CD4-positive, alpha-beta T cell treated with Interleukin-6 at 100 ng/mL for 8 hours (primary cell): Measurements from ENCODE around the gene TPRG1.

Experiments
- DNase-seq: peaks from one replicate; pipeline ENCODE4 v3.0.0-alpha.2; 2020; ENCODE audit warnings: mixed read lengths, low spot score

Gene TPRG1

DNA sequence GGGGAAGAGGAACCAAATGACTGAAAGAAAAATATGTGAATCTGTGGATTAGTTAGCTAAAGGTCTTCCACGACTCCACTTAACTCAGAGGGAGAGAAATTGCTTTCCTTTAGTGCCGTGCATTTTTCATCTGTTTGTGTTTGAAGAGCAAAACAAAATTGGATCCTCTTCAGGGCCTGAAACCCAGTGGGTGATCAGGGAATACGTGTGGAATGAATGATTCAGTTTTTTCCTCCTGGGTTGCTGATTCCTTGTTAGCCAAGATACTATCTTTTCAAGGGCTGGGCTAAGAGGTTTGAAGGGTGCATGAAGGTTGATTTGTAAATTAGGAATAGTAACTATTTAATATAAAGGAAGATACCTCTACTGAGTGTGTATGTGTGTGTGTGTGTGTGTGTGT is 61.0 kb downstream of the TPRG1 start:
- no peak for DNase-seq

GRCh38 chr3:189233225-189233858 is 61.6 kb downstream of the TPRG1 start:
- no peak for DNase-seq

GRCh38 chr3:189235214-189235613 is 63.4 kb downstream of the TPRG1 start:
- DNase-seq: no peak

DNA sequence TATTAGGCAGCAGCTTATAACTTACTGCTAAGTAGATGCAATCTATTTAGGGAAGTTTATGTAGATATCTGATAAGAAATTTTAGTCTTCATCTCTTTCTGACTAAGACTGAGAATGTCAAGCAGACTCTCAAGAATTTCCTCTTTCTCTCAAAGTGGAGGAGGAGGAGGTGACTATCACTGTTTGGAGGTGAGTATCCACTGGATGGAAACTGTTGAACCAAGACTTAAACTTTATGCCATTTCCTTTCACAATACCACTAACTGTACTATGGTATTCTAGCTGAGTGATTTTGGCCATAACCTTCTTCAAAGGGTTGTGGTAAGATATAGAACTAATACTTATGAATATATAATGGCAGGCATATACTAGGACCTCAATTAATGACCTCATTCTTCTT is 64.6 kb downstream of the TPRG1 start:
- DNase-seq: no peak

- no peak for DNase-seq
Observed at GRCh38 chr3:189237526-189237925, 65.8 kb downstream of the TPRG1 start.

GRCh38 chr3:189238071-189238470 is 66.3 kb downstream of the TPRG1 start:
- DNase-seq: no peak

DNA sequence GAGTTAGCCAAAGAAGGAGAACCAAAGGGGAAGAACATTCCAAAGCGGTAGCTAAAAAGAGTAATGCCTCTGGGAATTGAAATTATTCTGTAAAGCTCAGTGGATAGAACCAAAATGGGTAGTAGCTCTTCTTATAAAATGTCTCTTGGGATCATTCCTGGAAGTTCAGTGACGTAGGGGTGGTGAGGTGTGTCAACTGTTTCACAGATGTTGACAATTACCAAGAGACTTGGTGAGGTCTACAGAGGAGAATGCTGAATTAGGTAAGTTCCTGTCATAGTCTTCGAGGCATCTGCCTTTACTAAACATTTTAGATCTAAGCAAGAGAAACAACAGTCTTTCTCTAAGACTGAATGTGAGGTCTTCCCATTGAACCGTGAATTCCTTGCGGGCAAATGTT is 67.8 kb downstream of the TPRG1 start:
- no peak for DNase-seq

DNA sequence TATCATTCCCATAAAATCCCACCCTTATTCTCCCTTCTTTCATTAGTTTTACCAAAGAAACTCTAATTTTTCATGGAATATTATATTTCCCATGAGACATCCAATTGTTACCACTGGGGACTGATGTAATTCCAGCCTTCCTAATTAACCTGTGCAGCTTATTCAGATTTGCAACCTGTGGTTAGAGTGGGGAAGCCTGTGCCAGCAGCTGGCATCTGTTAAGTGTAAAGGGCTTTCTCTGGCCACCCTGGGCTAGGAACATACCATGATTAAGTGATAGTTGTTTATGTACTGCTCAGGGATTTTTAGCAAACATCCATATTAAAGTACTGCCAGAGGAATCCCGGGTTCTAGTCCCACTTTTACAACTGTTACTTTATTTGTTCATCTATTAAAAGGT is 78.2 kb downstream of the TPRG1 start:
- no peak for DNase-seq

DNA sequence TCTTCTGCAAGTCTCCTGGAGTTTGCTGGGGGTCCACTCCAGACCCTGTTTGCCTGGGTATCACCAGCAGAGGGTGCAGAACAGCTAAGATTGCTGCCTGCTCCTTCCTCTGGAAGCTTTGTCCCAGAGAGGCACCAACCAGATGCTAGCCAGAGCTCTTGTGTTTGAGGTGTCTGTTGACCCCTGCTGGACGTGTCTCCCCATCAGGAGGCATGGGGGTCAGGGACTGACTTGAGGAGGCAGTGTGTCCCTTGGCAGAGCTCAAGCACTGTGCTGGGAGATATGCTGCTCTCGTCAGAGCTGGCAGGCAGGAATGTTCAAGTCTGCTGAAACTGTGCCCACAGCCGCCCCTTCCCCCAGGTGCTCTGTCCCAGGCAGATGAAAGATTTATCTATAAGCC is 86.5 kb downstream of the TPRG1 start:
- no peak for DNase-seq

DNA sequence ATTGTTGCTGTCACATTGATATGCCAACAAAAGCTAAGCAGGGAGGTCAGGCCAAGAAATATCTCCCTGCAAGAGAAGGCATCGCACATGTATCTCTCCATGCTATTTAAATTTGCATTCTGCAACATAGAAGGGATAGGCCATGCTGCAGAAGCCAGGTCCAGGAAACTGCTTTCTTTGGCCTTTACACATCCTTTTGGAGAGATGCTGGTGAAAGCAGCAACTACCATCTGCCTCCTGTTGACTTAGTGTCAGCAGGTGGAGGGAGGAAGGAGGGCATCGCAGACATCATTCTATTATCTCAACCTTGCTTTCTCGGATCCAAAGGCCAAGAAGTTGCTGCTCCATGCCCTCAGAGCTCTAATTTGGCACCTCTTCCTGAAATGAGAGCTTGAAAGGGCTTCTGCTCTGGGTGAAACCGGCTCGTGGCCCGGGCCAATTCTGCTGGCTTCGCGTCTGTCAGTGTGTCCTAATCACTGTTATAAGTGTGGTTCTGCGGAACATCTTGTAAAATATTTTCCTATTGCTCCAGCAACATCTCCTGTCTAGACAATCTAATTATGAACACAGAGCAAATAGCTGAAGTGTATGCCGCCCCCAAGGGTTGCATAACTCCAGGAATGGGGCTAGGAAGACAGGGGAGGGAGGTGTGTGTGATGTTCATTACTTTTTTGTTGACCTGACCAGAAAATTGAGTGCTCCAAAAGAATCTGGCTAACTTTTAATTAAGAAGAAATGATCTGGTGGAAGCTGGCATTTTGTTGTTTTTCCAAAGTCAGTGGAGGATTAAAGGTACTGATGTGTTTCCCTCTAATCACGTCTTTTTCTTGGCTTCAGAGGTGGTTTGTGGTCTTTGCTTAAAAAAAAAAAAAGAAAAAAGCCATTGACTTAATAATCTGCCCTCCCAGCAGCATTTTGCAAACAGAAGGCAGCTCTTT is 89.1 kb downstream of the TPRG1 start:
- DNase-seq: no peak

- DNase-seq: no peak
Observed at GRCh38 chr3:189262746-189263145, 91.0 kb downstream of the TPRG1 start.

GRCh38 chr3:189267981-189268613 is 96.3 kb downstream of the TPRG1 start:
- DNase-seq: no peak

DNA sequence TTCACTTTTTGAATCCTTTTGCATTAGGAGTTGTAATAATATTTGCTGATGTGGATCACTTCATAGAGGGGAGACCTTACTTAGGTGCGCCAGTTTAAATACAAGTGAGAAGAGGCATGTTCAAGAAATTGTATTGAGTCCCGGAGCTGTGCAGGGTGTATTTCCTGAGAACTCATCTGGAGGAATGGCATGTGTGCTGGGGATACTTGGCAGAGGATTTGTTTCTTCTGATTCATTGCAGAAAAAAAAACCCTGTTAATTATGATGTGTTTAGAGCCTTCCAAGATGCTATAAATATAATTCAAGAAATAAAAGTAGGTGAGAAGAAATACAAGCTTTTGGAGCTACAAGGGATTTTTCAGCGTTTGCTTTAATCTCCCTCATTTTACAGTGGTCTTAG is 97.6 kb downstream of the TPRG1 start:
- no peak for DNase-seq

GRCh38 chr3:189270248-189270832 is 98.6 kb downstream of the TPRG1 start:
- peak; percentile 24 for DNase-seq

DNA sequence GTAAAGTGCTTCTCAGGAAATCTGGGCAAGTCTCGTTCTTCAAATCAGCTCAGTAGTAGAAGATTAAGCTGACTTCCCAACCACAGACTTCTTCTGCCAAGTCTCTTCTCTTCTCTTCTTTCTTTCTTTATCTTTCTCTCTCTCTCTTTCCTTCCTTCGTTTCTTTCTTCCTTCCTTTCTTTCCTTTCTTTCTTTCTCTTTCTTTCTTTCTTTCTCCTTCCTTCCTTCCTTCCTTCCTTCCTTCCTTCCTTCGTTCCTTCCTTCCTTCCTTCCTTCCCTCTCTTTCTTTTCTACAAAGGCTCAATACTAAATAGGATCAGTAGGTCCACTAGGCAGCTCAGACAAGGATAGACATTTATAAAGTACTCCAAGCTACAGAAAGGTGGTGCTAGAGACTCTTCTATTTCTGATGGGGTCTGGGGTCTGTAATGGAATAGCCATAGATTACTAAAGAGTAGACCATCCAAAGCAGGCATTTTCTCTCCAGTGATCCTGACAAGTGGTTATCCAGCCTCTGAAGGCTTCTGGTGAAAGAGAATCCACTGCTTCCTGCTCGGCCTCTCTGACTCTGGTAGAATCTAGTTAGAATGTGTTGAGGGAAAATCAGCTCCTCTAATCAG is 100.8 kb downstream of the TPRG1 start:
- DNase-seq: peak; percentile 9

DNA sequence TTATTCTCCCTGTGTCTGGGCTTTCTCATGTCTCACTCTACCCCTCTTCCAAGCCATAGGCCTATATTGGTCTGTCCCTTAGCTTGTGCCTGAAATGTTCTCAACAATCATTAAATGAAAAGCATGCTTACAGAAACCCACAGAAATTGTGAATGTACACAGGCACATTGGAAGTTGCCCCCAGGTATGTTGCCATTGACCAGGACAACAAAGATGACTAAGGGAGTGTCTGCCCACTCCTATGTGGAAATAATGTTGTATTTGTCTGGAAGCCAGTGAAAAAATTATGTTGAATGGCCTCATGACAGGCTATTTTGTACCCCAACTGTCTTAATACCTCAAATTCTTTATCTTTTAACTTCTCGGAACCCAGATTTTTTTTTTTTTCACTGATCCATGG is 102.0 kb downstream of the TPRG1 start:
- DNase-seq: no peak

DNA sequence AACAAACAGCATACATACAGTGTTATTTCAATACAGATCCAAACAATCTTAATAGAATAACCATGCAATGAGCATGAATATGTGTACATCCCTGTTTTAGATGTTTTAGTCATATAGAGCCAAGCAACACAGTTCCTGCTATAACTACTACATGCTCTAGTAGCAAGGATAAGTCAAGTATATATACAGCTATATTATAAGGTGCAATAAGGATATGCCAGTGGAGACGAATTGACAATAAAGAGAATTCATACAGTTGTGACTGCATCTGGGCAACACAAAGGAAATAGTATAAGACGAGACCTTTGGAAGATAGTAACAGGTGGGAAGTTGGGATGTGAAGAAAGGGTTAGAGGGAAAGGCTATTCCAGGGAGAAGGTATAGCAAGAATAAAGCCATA is 103.4 kb downstream of the TPRG1 start:
- DNase-seq: no peak

DNA sequence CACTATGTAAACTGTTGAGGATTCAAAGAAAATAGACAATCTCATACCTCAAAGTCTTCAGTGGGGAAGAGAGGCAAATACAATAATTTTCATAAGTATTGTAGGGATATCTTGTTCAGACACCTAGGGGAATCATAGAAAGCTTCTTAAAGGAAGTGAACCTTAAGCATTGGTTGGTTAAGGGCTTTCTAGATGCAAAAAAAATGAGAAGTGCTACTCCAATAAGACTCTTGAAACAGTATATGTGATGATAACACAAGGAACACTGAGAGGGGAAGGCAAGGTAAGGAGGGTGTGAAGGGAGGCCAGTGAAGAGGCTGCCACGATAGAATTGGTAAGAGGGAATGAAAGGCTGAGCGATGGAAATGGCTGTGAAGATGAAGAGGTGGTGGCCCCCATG is 104.1 kb downstream of the TPRG1 start:
- DNase-seq: no peak

GRCh38 chr3:189276444-189277219 is 104.9 kb downstream of the TPRG1 start:
- DNase-seq: no peak

DNA sequence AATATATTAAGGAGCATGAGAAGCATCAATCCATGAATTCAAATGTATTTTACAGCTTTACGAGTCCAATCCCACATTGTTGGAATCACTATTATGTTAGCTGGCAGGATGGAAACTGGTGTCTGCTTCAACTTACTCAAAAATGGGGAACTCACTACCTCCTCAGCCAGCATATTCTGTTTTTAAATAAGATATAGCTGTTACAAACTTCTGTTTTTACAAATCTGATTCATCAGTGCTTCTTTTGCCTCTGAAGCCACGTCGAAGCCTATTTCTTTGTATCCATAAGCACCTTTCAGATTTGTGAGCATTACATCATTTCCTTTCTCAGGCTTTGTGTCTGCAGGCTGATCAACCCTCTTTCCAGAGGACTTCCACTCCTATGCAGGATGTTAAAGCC is 105.9 kb downstream of the TPRG1 start:
- no peak for DNase-seq

- DNase-seq: no peak
Observed at GRCh38 chr3:189278221-189278620, 106.5 kb downstream of the TPRG1 start.
